Sigmoid colon (tissue), 4 donors: ENCODE measurements around the gene GPR65.

Experiments
- EP300 ChIP-seq, 4 donors: sonication (generic); formaldehyde crosslinking; IDR thresholded peaks; one replicate each; pipeline ENCODE4 v1.6.1; 2017; ENCODE audit warnings: antibody characterized with exemption in 4 of 4
- TF ChIP-seq, protein P1 (sequence below), 4 experiments: fragments of 450-650 bp in 3 of 4; fragments of 200-600 bp in 1 of 4; IDR thresholded peaks; one replicate each; pipeline ENCODE4 v1.5.1; 2016 to 2019; ENCODE audit warnings: antibody characterized with exemption in 4 of 4, mild to moderate bottlenecking in 3 of 4, moderate library complexity in 2 of 4

DNA sequence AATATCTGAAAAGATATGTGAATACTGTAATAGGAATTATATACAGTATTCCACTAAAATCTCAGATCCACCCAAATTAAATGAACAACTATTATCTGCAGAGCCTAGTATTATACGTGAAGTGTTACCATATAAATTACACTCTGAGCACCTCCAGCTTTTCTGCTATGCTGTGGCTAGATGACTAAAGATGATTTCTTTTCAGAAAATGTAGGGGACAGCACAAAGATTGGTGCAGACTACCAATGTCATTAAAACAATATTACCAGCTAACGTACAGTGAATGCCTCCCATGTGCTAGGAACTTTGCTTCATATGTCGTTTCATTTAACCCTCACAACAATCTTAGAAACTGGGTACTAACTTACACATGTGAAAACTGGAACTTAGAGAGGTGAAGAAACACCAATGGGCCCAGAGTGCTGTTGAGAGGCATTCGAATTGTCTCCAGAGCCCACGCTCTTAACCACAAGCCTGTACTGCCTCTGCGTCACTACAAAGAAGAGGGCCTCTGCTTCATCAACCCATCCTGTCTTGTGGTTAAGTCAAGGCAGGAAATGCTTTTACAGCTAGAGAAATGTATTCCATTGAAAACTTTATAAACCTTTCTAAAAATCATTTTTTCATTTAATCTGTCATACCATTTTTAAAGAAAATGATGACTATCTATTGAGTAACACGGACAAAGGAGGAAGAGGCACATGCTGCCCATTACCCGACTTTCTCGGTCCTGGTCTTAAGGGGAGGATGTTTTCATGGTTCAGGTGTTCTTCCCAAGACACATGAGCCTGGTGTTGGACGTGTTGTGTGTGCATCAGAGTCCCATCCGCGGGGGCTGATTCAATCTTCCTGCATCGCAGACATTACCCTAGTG is 1.3 kb downstream of the GPR65 start:
- TF ChIP-seq, protein P1, sequence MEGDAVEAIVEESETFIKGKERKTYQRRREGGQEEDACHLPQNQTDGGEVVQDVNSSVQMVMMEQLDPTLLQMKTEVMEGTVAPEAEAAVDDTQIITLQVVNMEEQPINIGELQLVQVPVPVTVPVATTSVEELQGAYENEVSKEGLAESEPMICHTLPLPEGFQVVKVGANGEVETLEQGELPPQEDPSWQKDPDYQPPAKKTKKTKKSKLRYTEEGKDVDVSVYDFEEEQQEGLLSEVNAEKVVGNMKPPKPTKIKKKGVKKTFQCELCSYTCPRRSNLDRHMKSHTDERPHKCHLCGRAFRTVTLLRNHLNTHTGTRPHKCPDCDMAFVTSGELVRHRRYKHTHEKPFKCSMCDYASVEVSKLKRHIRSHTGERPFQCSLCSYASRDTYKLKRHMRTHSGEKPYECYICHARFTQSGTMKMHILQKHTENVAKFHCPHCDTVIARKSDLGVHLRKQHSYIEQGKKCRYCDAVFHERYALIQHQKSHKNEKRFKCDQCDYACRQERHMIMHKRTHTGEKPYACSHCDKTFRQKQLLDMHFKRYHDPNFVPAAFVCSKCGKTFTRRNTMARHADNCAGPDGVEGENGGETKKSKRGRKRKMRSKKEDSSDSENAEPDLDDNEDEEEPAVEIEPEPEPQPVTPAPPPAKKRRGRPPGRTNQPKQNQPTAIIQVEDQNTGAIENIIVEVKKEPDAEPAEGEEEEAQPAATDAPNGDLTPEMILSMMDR (IDR thresholded peaks at IDR 0.05) = no peak
- no peak for TF ChIP-seq EP300 (IDR thresholded peaks at IDR 0.05)
